ENCODE results near the gene INPP5A. TPM values are rescaled to one million over a fixed set of nuclear protein-coding genes. Genes with fewer than 3 reads are reported as not detected.
"Not testable (repeated sequence)": the region's sequence is repeated elsewhere in the genome, so short reads cannot be mapped to it uniquely, and the experiment has no call there.

The INPP5A gene
- total and polyA plus RNA-seq, 10 donors: 11.1 to 41.3 (median 30.8) TPM

- no peak for DNase-seq
- TF ChIP-seq POLR2AphosphoS5 (IDR thresholded peaks at IDR 0.05) (no peak), CTCF (IDR thresholded peaks at IDR 0.05 in 8 of 11, conservative IDR thresholded peaks at IDR 0.05 in 3 of 11) (no peak), POLR2A (IDR thresholded peaks at IDR 0.05) (no peak)
- 66 to 79% (median 70%) methylated on average over 24 to 57 of the region's 57 CpGs for WGBS, 5 donors
These were observed 256.6 kb downstream of the INPP5A start for GRCh38 chr10:132793871-132794849.

DNA sequence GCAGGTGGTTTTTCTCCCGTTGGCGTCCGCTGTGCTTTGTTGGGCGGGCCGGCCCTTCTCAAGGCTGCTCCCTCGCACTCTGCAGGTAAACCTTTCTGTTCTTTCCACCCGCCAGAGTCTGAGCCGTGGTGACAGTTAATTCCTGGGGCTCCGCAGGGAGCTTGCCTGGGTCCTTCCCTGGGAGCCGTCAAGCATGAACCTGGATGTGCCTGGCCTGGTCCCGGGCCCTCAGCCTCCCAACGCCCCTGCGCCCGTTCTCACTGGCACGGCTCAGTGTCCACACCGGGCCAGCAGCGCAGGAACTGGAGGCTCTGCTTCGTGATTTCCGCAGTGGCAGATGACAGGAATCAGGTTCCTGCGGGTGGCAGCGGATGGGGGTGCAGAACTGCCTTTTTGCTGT, 259.3 kb downstream of the INPP5A start:
- Histone ChIP-seq H3K4me1 (no peaks in the 10 kb centered on the region), H3K27ac (no peak overlapping the region), H3K9me3 (peaks cover 0 to 4% (median 2%) of the 10 kb centered on the region in 8 donors), H3K27me3 (replicated peaks in 1 of 7) (peaks cover 0 to 31% (median 10%) of the 10 kb centered on the region in 7 donors), H3K4me3 (no peak overlapping the region), H3K36me3 (no peaks in the 10 kb centered on the region)
- intact Hi-C loops (cut with DNase I; ENCODE audit: low total_unique reads): no loop called here
- TF ChIP-seq POLR2AphosphoS5 (IDR thresholded peaks at IDR 0.05): no peak
- TF ChIP-seq POLR2A (IDR thresholded peaks at IDR 0.05): no peak
- no peak for TF ChIP-seq CTCF (IDR thresholded peaks at IDR 0.05 in 8 of 11, conservative IDR thresholded peaks at IDR 0.05 in 3 of 11)
- 81 to 87% (median 83%) methylated on average over 18 to 21 of the region's 21 CpGs for WGBS, 5 donors
- DNase-seq: no peak

More at GRCh38 chr10:132793871-132794849, 256.6 kb downstream of the INPP5A start:
- H3K27me3 ChIP-seq (replicated peaks in 1 of 7): peaks cover 0 to 57% (median 35%) of the 10 kb centered on the region in 7 donors
- no peaks in the 10 kb centered on the region for H3K9me3 ChIP-seq
- H3K36me3 ChIP-seq: no peaks in the 10 kb centered on the region
- no peak overlapping the region for H3K27ac ChIP-seq
- no peaks in the 10 kb centered on the region for H3K4me1 ChIP-seq
- intact Hi-C loops (cut with DNase I; ENCODE audit: low total_unique reads): no loop called here
- H3K4me3 ChIP-seq: no peak overlapping the region

GRCh38 chr10:132797986-132798385, 260.4 kb downstream of the INPP5A start:
- WGBS, 5 donors: 85 to 93% (median 90%) methylated on average over 20 to 32 of the region's 32 CpGs
- H3K4me1 ChIP-seq; intact Hi-C loops (cut with DNase I; ENCODE audit: low total_unique reads); H3K4me3 ChIP-seq; H3K9me3 ChIP-seq; H3K36me3 ChIP-seq; H3K27ac ChIP-seq; DNase-seq: not testable (repeated sequence)
- H3K27me3 ChIP-seq (replicated peaks in 1 of 7): peaks cover 0 to 30% (median 8%) of the 10 kb centered on the region in 7 donors

DNA sequence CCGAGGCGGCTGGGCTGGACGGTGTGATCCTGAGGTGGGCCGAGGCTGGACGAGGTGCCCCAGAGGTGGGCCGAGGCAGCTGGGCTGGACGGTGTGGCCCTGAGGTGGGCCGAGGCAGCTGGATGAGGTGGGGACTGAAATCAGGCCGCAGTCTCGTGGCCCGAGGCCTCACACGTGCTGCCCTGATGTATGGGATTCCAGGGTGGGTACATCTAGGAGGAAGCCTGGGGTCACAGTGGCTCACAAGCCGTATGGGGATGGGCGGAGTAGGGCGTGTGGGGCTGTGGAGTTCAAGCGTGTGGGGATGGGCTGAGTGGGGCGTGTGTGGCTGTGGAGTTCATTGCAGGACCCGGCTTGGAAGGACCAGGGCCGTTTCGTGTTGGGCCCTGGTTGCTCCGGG, 260.8 kb downstream of the INPP5A start:
- DNase-seq: no peak
- TF ChIP-seq POLR2A (IDR thresholded peaks at IDR 0.05) (no peak), POLR2AphosphoS5 (IDR thresholded peaks at IDR 0.05) (no peak), CTCF (IDR thresholded peaks at IDR 0.05 in 8 of 11, conservative IDR thresholded peaks at IDR 0.05 in 3 of 11) (no peak)
- Histone ChIP-seq H3K4me3 (no peak overlapping the region), H3K4me1 (no peaks in the 10 kb centered on the region), H3K9me3 (peaks cover 0 to 8% (median 6%) of the 10 kb centered on the region in 8 donors), H3K27ac (no peak overlapping the region), H3K36me3 (no peaks in the 10 kb centered on the region), H3K27me3 (replicated peaks in 1 of 7) (peaks cover 0 to 25% (median 4%) of the 10 kb centered on the region in 7 donors)
- intact Hi-C loops (cut with DNase I; ENCODE audit: low total_unique reads): no loop called here
- 86 to 92% (median 89%) methylated on average over 15 to 21 of the region's 21 CpGs for whole genome bisulfite sequencing, 5 donors
